ENCODE measurements around the gene ADARB2.
"Not testable (repeated sequence)": the region's sequence is repeated elsewhere in the genome, so short reads cannot be mapped to it uniquely, and the experiment has no call there.

ADARB2 gene

DNA sequence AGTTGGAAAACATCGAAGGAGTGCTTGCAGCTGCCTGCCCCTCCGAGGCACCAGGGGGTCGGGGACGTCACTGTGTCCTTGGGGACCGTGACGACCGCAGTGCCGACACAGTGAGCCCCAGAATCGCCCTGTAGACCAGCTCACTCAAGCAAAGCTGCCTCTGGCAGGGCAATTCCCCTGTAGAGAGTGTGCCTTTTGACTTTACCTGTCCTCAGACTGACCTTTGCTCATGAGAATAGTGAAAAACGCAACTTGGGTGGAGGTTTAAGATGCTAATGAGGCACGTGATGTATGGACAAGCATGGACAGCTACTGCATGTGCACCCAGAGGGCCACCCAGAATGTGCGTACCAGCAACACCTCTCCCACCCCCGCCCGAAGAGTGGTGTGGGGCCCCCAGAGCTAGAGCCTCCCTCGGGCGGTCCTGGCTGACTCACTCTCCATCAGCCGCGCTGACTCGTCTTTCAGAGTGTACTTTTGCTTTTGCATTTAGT, 271.9 kb downstream of the ADARB2 start:
- no peak for DNase-seq (ENCODE audit: low read depth in 2 of 2)

DNA sequence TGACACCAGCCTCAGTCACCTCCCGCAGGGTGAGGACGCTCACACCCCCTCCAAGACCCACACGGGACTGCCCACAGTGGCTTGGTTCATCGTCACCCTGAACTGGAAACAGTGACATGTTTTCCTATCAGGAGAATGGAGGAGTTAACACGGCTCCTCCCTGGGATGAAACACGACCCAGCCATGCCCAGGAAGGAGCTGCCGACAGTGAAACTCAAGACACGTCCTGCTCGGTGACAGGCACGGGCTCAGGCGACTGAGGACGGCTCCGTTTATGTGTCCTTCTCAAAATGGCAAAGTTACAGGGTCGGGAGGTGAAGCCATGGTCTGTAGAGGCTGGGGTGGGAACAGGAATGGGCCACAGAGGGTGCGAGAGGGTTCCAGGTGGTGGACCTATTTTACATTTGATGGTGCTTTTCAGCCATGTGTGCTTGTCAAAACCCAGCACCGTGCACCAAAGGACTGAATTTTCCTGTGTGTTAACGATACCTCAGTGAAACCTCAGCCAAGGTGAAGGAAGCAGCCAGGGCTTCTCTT, 272.4 kb downstream of the ADARB2 start:
- no peak for DNase-seq (ENCODE audit: low read depth in 2 of 2)

DNA sequence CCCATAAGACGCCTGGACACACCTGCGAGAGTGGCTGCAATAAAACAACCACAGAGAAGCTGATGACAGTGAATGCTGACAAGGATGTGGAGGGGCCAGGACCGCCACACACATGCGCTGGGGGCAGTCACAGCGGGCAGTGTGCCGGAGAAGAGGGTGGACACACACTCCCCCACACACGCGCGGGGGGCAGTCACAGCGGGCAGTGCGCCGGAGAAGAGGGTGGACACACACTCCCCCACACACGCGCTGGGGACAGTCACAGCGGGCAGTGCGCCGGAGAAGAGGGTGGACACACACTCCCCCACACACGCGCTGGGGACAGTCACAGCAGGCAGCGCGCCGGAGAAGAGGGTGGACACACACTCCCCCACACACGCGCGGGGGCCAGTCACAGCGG, 273.4 kb downstream of the ADARB2 start:
- DNase-seq (ENCODE audit: low read depth in 2 of 2): not testable (repeated sequence)

DNA sequence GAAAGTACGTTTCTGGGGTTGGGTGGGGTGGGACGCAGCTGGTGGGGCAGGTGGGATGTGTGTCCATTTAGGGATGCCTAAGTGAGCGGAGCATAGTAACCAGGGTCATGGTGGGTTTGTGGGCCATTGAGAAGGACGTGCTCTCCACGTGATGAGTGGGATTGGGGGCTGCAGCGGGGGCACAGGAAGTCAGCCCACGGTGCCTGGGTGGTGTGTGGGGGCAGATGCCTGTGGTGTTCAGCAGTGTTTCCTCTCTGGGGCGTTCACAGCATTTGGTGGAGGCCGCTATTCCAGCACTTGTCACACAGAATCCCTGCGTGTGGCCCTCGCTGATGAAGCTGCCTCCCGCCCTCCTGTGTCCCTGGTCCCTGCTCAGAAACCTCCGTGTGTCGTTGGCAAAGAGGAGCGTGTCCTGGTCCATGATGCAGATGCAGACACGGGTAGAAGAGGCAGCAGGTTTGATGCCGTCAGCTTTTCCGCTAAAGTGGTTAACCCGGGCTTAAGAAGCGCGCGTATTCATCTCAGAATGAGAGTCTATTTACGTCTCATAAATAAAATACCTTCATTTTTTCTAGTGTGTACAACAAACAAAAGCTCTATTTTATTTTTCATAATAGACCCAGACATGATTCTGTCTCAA, 274.2 kb downstream of the ADARB2 start:
- DNase-seq (ENCODE audit: low read depth in 2 of 2): no peak

DNA sequence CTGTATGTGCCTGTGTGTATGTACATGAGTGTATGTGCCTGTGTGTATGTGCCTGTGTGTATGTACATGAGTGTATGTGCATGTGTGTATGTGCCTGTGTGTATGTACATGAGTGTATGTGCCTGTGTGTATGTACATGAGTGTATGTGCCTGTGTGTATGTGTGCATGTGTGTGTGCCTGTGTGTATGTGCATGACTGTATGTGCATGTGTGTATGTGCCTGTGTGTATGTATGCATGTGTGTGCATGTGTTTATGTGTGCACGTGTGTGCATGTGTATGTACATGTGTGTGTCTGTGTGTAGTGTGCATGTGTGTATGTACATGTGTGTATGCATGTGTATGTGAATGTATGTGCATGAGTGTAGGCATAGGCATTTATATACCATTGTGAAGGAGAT, 274.8 kb downstream of the ADARB2 start:
- DNase-seq (ENCODE audit: low read depth in 2 of 2): no peak

DNA sequence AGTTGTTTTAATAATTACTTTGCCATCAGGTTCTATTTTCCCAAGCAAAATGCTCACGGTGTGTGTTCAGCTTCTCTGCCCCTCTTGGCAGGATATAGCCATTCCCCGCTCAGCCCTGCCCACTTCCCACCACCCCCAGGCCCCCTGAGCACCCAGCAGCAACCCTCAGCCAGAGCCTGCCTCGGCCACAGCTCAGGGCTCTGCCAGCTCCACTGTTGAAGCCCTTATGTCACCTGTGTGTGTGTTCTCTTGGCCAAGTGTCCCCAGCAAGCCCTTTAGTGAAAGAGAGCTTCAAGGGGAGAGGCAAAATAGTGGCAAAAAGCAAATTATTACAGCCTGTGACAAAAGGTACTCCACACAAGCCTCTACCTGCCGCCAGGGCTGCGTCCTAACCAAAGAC, 275.3 kb downstream of the ADARB2 start:
- no peak for DNase-seq (ENCODE audit: low read depth in 2 of 2)

DNA sequence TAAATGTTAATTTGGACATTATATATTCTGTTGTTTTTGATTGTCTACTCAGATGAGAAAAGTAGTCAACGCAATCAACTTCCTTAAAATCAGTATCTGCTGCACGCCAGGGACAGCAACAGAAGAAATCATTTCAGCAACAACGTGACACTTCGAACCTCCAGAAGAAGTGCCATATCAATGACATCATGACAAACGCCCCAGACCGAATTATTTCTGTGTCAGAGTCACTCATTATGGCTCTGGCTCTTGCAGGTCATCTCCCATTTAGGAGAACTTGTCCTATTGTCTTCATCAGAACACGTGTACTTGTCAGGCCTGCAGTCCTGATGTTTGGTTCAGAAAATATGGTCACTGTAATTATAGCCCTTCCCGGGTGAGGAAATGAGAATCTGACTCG, 276.3 kb downstream of the ADARB2 start:
- no peak for DNase-seq (ENCODE audit: low read depth in 2 of 2)

DNA sequence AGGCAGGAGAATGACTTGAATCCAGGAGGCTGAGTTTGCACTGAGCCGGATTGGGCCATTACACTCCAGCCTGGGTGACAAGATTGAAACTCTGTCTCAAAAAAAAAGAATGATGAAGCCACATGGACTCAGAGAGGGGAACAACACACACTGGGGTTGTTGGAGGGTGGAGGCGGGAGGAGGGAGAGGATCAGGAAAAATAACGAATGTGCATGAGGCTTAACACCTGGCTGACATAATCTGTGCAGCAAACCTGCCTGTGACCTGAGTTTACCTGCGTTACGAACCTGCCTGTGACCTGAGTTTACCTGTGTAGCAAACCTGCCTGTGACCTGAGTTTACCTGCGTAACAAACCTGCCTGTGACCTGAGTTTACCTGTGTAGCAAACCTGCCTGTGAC, 277.7 kb downstream of the ADARB2 start:
- DNase-seq (ENCODE audit: low read depth in 2 of 2): not testable (repeated sequence)

DNA sequence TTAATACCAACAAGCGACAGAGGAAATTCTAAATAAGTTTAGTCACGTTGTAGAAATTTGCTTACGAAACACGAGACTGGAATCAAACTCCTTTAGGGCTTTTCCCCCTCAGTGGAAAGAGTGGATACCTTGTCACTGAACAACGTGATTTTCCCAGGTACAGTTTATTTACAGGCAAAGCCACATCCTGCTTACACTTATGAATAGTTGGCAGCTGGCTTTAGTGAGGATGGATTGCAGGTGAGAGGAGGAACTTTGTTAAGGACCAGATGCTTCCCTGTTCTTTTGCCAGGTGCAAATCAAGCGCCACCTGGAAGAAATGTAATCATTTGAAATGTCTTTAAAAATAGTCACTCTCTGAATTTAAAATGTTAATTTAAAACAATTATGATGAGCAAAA, 282.4 kb downstream of the ADARB2 start:
- DNase-seq (ENCODE audit: low read depth in 2 of 2): no peak

DNA sequence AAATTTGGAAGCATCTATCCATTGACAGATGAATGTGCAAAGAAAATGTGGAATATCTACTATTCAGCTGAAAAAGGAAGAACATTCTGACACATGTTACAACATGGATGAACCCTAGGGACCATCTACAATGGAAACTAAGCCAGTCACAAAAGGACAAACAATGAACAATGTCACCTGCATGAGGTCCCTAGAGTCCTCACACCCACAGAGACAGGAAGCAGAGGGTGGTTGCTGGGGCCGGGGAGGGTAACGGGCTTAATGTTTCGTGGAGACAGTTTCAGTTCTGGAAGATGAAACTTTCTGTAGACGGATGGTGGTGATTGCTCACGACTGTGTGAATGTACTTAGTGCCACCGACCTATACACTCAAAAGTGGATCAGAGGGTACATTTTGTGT, 282.9 kb downstream of the ADARB2 start:
- no peak for DNase-seq (ENCODE audit: low read depth in 2 of 2)

DNA sequence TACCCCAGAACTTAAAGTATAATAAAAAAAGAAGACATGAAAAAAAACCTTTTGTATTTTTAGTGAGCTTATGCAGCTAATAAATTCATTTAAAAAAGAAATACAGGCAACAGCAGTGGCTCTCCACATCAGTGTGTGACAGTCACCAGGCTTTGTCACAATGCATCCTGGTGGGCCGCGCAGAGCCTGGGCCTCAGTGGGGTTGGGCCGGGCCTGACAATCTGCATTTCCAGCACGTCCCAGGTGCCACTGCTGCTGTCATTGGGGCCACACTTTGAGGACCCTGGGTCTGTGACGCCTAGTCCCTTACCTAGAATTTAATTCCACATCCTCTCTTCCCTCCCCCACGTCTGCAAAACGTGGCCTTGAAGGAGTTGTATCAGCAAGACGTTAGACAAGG, 284.5 kb downstream of the ADARB2 start:
- no peak for DNase-seq (ENCODE audit: low read depth in 2 of 2)

DNA sequence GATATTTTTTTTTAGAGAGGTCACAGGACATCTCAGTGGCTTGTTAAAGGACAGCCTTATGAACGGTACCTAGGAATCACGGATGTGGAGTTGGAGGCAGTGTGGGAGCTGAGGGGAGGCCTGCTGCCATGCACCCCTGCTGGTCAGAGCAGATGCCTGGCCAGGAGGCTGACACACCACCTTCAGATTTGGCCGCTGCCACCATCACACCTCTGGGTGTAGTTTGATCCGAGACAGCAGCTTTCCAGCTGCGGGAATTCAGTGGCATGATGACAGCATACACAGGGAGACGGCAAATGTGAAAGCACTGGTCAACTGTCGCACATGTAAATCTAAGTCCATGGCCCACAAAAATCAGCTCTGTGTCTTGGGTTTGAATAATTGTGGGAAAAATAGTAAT, 285.4 kb downstream of the ADARB2 start:
- DNase-seq (ENCODE audit: low read depth in 2 of 2): no peak

DNA sequence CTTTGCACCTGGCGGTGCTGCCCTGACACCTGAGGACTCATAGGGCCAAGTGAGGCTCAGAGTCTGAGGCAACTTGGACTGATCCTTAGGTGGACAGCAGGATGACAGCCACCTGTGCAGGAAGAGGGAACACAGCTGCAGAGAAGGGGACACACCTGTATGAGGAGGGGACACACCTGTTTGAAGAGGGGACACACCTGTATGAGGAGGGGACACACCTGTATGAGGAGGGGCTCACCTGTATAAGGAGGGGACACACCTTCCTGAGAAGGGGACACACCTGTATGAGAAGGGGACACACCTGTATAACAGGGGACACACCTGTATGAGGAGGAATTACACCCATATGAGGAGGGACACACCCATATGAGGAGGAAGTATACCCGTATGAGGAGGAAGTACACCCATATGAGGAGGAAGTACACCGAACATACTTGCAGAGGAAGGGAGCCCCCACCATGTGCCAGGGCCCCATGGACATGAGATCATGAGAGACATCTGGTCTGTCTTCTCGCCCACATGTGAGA, 285.9 kb downstream of the ADARB2 start:
- DNase-seq (ENCODE audit: low read depth in 2 of 2): no peak

DNA sequence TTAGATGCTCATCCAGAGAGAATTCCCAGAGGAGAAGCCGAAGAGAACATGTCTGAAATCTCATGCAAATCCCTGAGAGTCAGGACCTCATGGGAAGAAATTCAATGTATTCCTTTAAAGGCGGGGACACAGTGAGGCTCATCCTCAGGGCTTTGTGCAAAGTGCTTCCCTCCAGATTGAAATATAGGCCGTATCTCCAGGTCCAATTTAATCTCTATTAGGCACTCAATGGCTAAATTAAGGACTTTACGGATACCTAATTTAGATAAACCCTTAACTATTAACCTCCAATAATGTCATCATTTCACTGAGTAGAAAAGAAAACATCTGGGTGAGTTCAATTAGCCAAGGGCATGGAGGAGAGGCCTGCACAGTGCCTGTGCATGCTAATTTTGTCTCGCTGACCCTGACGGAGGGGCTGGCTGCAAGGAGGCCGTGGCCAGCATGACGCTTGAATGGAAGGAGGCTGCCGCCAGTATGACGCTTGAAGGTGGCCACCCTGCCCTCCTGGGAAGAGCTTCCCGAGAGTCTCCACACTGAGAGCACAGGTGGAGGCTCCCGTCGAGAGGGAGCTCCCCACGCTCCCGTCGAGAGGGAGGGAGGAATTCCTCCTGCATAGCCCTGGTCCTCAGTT, 287.6 kb downstream of the ADARB2 start:
- DNase-seq (ENCODE audit: low read depth in 2 of 2): no peak

DNA sequence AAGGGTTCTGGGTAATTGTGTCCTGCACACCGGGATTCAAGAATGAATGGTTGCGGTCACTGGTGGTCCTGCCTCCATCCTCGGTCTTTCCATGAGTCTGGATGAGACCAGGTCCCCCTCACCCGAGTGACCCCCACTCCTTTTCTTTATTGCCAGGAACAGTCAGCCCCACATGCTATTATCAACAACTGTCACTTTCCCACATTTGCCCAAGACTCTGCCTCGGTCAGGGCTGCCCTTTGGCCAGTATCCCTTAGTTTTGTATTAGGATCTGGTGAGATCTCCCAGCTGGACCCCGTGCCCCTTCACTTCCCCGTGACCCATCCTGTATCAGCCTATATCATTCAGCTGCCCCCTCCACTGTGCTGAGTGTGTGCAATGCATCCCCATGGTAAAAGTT, 288.3 kb downstream of the ADARB2 start:
- no peak for DNase-seq (ENCODE audit: low read depth in 2 of 2)

DNA sequence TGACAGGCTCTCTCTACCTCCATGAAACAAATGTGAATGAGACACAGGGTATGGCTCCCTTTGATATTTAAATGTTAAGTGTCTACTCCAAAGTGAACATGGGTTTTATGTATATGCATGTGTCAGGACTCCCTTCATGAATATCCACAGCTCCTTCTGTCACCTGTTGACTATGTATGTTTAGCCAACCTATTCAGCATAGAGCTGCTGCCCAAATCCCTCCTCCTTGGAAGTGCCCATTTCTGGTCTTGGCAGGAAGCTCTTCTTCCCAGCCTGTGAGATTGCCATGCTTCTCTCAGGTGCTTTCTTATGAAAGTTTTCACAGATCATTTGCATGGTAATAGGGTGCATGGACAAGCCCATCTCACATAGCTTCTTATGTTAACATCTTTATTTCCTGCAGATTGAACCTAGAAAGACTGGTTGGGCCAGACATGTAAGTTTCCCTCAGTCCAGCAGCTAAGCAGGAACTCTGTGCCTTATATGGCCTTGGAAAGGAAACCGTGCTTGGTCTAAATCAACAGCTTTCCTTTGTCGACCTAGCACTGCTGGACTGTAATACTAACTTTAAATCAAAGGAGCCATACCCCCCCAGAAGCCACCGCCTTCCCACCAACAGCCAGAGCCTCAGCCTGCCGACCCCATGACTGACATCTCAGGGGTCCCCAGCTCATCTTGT, 288.9 kb downstream of the ADARB2 start:
- DNase-seq (ENCODE audit: low read depth in 2 of 2): no peak

DNA sequence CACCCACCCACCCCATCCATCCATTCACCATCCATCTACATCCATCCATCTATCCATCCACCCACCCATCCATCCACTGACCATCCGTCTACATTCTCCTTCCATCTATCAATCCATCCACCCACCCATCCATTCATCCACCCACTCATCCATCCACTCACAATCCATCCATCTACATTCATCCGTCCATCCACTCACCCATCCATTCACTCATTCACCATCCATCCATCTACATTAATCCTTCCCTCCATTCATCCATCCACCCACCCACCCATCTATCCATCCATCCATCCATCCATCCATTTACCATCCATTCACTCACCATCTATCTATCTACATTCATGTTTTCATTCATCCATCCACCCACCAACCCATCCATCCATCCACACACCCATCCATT, 292.5 kb downstream of the ADARB2 start:
- DNase-seq (ENCODE audit: low read depth in 2 of 2): no peak

DNA sequence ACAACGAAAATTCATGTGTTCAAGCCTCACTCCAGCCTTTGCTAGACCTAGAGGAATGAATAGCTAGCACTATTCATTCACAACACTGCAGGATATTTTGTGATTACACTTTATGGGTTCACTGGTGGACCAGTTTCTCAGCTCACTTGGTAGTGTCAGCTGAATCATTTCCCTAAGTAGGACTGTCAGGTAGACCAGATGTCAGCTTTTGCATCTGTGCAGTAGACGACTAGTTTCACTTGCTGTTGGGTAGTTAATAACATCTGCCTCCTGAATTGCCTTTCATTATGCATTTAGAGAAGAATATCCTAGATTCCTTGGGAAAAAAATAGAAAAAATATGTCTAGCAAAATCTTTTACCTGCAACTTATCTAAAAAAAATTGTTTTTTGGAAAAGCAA, 296.4 kb downstream of the ADARB2 start:
- no peak for DNase-seq (ENCODE audit: low read depth in 2 of 2)

DNA sequence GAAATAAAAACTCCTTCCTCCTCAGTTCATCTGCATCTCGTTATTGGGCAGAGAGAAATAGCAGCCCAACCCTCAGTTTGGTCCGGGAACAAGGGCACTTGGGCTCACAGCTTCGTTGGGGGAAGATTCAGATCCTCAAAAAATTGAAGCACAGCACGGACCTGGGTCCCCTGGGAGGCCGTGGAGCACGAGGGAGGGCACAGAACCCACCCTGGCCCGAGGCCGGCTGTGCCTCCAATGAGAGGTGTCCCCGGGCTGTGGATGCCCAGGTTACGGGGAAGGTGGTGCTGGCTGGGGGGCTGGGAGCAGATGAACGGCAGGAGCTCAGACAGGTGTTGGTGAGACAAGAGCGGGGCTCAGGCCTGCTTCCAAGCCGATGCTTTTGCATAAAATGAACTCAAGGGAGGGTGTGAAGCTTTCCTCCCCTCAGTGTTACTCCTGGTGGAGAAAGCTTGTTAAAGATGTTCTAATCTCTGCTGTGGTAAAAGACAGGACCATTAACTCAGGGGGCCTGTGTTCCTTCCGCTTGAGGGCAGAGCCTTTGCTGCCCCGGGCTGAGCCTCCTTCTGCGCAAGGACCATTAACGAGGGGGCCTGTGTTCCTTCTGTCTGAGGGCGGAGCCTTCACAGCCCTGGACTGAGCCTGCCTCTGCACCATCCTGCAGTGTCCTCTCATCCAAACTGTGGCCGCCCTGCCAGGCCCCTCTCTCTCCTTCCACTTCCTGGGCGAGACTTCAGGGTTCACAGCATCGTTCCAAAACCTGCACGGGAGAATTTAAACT, 302.2 kb downstream of the ADARB2 start:
- DNase-seq (ENCODE audit: low read depth in 2 of 2): no peak

DNA sequence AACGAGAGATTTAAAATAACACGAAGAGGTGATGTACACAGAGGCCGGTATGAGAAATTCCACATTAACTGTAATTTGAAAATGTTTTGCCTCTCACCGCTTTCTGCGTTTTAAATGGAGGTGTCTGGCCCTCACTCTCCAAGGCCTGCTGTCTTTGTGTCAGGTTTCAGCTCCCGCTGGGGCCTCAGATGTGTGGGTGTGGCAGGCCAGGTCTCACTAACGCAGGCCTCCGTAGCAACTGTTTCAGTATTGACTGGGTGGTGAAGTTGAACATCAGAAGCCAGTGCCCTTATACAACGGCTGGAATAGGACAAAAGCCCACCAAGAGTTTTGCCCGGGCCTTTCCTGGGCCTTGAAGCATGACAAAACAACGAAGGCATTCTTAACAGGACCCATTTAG, 303.1 kb downstream of the ADARB2 start:
- no peak for DNase-seq (ENCODE audit: low read depth in 2 of 2)

DNA sequence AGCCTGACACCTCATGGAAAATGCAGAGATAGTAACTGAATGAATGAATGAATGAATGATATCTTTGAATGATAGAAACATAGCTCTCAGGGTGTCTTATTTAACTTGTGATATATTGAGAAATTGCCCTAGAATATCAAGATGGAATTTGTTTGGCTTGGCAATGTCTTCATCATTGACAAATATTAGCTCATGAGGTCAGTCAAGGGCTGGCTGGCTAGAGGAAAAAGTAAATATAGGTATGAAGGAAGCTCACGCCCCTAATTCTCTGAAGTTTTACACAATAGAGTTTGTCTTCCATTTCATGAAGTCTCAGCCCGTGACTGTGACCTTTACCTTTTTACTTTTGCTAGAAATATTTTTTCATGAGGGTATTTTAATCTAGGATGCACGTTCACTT, 305.2 kb downstream of the ADARB2 start:
- DNase-seq (ENCODE audit: low read depth in 2 of 2): no peak

DNA sequence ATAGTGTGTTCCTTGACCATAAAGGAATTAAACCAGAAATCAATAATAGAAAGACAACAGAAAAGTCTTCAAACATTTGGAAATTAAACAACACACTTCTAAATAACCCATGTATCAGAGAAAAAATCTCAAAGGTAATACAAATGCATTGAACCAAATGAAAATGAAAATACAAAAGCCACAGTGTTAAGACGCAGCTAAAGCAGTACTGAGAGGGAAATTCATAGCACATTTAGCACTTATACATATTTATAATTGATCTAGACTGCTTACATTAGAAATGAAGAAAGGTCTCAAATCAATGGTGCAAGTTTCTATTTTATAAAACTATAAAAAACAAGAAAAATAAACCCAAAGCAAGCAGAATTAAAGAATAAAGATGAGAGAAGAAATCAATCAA, 306.1 kb downstream of the ADARB2 start:
- DNase-seq (ENCODE audit: low read depth in 2 of 2): no peak
